Vagina (tissue), 2 donors: ENCODE measurements around the gene GRK5. TPM values are rescaled to one million over a fixed set of nuclear protein-coding genes. Genes with fewer than 3 reads are reported as not detected.

ENCODE experiments used
- DNase-seq, 2 donors: peaks; one replicate each; pipeline ENCODE4 v3.0.0-alpha.2; 2017; ENCODE audit errors: extremely low spot score in 2 of 2
- H3K27ac ChIP-seq: fragments of 200-600 bp; sonication (generic); one replicate; pipeline ENCODE4 v1.5.1; 2019
- H3K27me3 ChIP-seq: fragments of 200-600 bp; sonication (generic); one replicate; pipeline ENCODE4 v1.5.1; 2019
- H3K36me3 ChIP-seq, 2 donors: fragments of 200-600 bp; sonication (generic); one replicate each; pipeline ENCODE4 v1.5.1; 2017 to 2019
- H3K4me1 ChIP-seq: fragments of 200-600 bp; sonication (generic); one replicate; pipeline ENCODE4 v1.5.1; 2019
- H3K4me3 ChIP-seq, 2 donors: fragments of 200-600 bp; sonication (generic); 1 replicate in 1 of 2; 2 replicates in 1 of 2; pipeline ENCODE4 v1.5.1; 2016 to 2019
- H3K9me3 ChIP-seq: fragments of 200-600 bp; sonication (generic); one replicate; pipeline ENCODE4 v1.5.1; 2019
- POLR2A ChIP-seq, 2 donors: fragments of 450-650 bp; IDR thresholded peaks; one replicate each; pipeline ENCODE4 v1.6.1; 2017; ENCODE audit warnings: antibody characterized with exemption in 2 of 2, mild to moderate bottlenecking in 2 of 2, moderate library complexity in 2 of 2
- POLR2AphosphoS5 ChIP-seq, 2 donors: sonication (generic); formaldehyde crosslinking; IDR thresholded peaks; one replicate each; pipeline ENCODE4 v1.9.0; 2017; ENCODE audit warnings: antibody characterized with exemption in 2 of 2, mild to moderate bottlenecking in 2 of 2, low read depth in 1 of 2; ENCODE audit not compliant: insufficient read depth in 1 of 2
- intact Hi-C: fragments of 100-400 bp; cut with DNase I; formaldehyde crosslinking; loops from one replicate; pipeline ENCODE4 v1.15.1; 2023
- total RNA-seq: library from RNA; depleted of rRNA; stranded (reverse); fragments of >200 nt; gene quantifications from one replicate; pipeline ENCODE4 v1.2.3, GENCODE V29; 2016
- TF ChIP-seq, protein P1 (sequence below), 3 experiments: fragments of 450-650 bp in 2 of 3; fragments of 200-600 bp in 1 of 3; sonication (generic) in 1 of 3; IDR thresholded peaks; one replicate each; pipeline ENCODE4 v1.5.1; 2017 to 2019; ENCODE audit warnings: antibody characterized with exemption in 3 of 3, mild to moderate bottlenecking in 2 of 3, moderate library complexity in 2 of 3

The GRK5 gene
- total RNA-seq, 1 donor from 2014 or later, result 16.5 TPM

- TF ChIP-seq, protein P1, sequence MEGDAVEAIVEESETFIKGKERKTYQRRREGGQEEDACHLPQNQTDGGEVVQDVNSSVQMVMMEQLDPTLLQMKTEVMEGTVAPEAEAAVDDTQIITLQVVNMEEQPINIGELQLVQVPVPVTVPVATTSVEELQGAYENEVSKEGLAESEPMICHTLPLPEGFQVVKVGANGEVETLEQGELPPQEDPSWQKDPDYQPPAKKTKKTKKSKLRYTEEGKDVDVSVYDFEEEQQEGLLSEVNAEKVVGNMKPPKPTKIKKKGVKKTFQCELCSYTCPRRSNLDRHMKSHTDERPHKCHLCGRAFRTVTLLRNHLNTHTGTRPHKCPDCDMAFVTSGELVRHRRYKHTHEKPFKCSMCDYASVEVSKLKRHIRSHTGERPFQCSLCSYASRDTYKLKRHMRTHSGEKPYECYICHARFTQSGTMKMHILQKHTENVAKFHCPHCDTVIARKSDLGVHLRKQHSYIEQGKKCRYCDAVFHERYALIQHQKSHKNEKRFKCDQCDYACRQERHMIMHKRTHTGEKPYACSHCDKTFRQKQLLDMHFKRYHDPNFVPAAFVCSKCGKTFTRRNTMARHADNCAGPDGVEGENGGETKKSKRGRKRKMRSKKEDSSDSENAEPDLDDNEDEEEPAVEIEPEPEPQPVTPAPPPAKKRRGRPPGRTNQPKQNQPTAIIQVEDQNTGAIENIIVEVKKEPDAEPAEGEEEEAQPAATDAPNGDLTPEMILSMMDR (IDR thresholded peaks at IDR 0.05), result no peak
- H3K4me3 ChIP-seq, result no peak overlapping the region
- peak overlapping the region; percentile 88 for H3K27ac ChIP-seq
- H3K36me3 ChIP-seq, result no peaks in the 10 kb centered on the region
- H3K4me1 ChIP-seq, result peaks cover 33% of the 10 kb centered on the region
- DNase-seq, result no peak
- intact Hi-C loops, result no loop called here
- H3K27me3 ChIP-seq, result no peaks in the 10 kb centered on the region
- H3K9me3 ChIP-seq, result no peaks in the 10 kb centered on the region
These were observed 206.8 kb downstream of the GRK5 start for GRCh38 chr10:119414081-119414611.

DNA sequence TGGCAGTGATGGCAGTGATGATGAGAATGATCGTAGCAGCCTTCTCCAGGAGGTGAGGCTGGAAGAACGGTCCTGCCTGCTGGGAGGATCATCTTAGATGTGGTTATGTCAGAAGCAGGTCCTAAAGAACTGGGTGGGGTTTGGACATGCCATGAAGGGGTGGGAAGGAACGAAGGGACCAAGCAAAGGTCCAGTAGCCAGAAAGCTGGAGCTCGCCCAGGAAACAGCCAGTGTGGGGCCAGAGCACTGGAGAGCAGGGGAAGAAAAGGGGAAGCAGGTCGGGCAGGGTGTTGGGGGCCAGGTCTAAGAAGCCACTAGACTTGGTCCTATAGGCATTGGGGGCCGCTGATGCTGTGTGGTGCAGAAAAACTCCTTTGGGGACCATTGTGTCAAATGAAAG, 207.8 kb downstream of the GRK5 start:
- TF ChIP-seq POLR2A (IDR thresholded peaks at IDR 0.05), result no peak
- TF ChIP-seq POLR2AphosphoS5 (IDR thresholded peaks at IDR 0.05; ENCODE audit: insufficient read depth in 1 of 2, low read depth in 1 of 2), result no peak
- TF ChIP-seq, protein P1 (IDR thresholded peaks at IDR 0.05), result no peak
- Histone ChIP-seq H3K4me3 (no peak overlapping the region), H3K9me3 (no peaks in the 10 kb centered on the region), H3K4me1 (peaks cover 33% of the 10 kb centered on the region), H3K27me3 (no peaks in the 10 kb centered on the region), H3K27ac (no peak overlapping the region), H3K36me3 (no peaks in the 10 kb centered on the region)
- no peak for DNase-seq
- intact Hi-C loops, result no loop called here

GRCh38 chr10:119415536-119416503, 208.4 kb downstream of the GRK5 start:
- Histone ChIP-seq H3K4me1 (peaks cover 36% of the 10 kb centered on the region), H3K36me3 (no peaks in the 10 kb centered on the region), H3K4me3 (no peak overlapping the region), H3K27me3 (no peaks in the 10 kb centered on the region), H3K27ac (no peak overlapping the region), H3K9me3 (no peaks in the 10 kb centered on the region)
- no peak for TF ChIP-seq POLR2A (IDR thresholded peaks at IDR 0.05)
- no peak for TF ChIP-seq POLR2AphosphoS5 (IDR thresholded peaks at IDR 0.05; ENCODE audit: insufficient read depth in 1 of 2, low read depth in 1 of 2)
- TF ChIP-seq, protein P1 (IDR thresholded peaks at IDR 0.05), result no peak
- DNase-seq, result no peak
- intact Hi-C loops, result no loop called here

GRCh38 chr10:119416855-119417254, 209.5 kb downstream of the GRK5 start:
- H3K4me1 ChIP-seq, result peaks cover 42% of the 10 kb centered on the region
- H3K4me3 ChIP-seq, result no peak overlapping the region
- H3K27me3 ChIP-seq, result no peaks in the 10 kb centered on the region
- no peak for DNase-seq
- no peaks in the 10 kb centered on the region for H3K9me3 ChIP-seq
- intact Hi-C loops, result no loop called here
- H3K36me3 ChIP-seq, result no peaks in the 10 kb centered on the region
- no peak overlapping the region for H3K27ac ChIP-seq
- TF ChIP-seq POLR2A (IDR thresholded peaks at IDR 0.05), result no peak
- TF ChIP-seq, protein P1 (IDR thresholded peaks at IDR 0.05), result peak in 2 of 3 experiments; percentile 17 to 62
- TF ChIP-seq POLR2AphosphoS5 (IDR thresholded peaks at IDR 0.05; ENCODE audit: insufficient read depth in 1 of 2, low read depth in 1 of 2), result peak in 1 of 2 donors; percentile 22

GRCh38 chr10:119417852-119418251, 210.5 kb downstream of the GRK5 start:
- H3K27me3 ChIP-seq, result no peaks in the 10 kb centered on the region
- intact Hi-C loops, result no loop called here
- H3K4me1 ChIP-seq, result peaks cover 38% of the 10 kb centered on the region
- no peak for DNase-seq
- TF ChIP-seq POLR2AphosphoS5 (IDR thresholded peaks at IDR 0.05; ENCODE audit: insufficient read depth in 1 of 2, low read depth in 1 of 2) (no peak), POLR2A (IDR thresholded peaks at IDR 0.05) (no peak)
- TF ChIP-seq, protein P1 (IDR thresholded peaks at IDR 0.05), result no peak
- H3K36me3 ChIP-seq, result no peaks in the 10 kb centered on the region
- H3K4me3 ChIP-seq, result no peak overlapping the region
- no peak overlapping the region for H3K27ac ChIP-seq
- H3K9me3 ChIP-seq, result no peaks in the 10 kb centered on the region
